AG09309 (cell line): Measurements from ENCODE around the gene TINAGL1.

ENCODE experiments used
- DNase-seq: peaks from one replicate; pipeline ENCODE4 v3.0.0-alpha.2; 2010; ENCODE audit warnings: low read depth
- H3K4me3 ChIP-seq: 2 replicates; pipeline ENCODE4 v1.5.1; 2011; ENCODE audit warnings: mild to moderate bottlenecking, low read depth, low read length, moderate library complexity; ENCODE audit not compliant: control insufficient read depth
- TF ChIP-seq, protein P1 (sequence below): IDR thresholded peaks from 2 replicates; pipeline ENCODE4 v1.5.1; 2011; ENCODE audit warnings: mild to moderate bottlenecking, low read depth, low read length, inconsistent platforms; ENCODE audit not compliant: insufficient read depth, control insufficient read depth; ENCODE audit errors: missing control alignments

Gene TINAGL1

GRCh38 chr1:31567956-31568570, 8.3 kb upstream of the TINAGL1 start:
- TF ChIP-seq, protein P1, sequence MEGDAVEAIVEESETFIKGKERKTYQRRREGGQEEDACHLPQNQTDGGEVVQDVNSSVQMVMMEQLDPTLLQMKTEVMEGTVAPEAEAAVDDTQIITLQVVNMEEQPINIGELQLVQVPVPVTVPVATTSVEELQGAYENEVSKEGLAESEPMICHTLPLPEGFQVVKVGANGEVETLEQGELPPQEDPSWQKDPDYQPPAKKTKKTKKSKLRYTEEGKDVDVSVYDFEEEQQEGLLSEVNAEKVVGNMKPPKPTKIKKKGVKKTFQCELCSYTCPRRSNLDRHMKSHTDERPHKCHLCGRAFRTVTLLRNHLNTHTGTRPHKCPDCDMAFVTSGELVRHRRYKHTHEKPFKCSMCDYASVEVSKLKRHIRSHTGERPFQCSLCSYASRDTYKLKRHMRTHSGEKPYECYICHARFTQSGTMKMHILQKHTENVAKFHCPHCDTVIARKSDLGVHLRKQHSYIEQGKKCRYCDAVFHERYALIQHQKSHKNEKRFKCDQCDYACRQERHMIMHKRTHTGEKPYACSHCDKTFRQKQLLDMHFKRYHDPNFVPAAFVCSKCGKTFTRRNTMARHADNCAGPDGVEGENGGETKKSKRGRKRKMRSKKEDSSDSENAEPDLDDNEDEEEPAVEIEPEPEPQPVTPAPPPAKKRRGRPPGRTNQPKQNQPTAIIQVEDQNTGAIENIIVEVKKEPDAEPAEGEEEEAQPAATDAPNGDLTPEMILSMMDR = no peak
- DNase-seq = no peak
- H3K4me3 ChIP-seq = no peak overlapping the region

GRCh38 chr1:31568895-31569595, 7.3 kb upstream of the TINAGL1 start:
- TF ChIP-seq, protein P1 = no peak
- no peak overlapping the region for H3K4me3 ChIP-seq
- DNase-seq = no peak

GRCh38 chr1:31569596-31570173, 6.6 kb upstream of the TINAGL1 start:
- H3K4me3 ChIP-seq = no peak overlapping the region
- no peak for DNase-seq
- TF ChIP-seq, protein P1 = no peak

DNA sequence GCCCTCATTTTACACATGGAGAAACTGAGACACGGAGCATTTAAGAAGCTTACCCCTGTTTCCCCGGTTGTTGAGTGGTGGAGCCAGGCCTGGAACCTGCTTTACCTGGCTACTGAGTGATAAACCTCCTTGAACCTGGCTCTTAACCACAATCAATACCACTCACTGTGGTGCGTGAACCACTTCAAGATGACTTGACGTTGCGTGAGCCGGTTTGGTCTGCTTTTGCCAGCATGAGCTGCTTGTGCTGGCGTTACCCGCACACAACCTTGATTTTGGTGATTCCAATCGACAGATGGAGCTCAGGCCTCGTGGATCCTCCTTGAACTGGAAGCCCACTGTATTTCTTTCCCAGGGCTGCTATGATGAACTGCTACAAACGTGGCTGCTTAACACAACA, 6.1 kb upstream of the TINAGL1 start:
- TF ChIP-seq, protein P1 = no peak
- DNase-seq = no peak
- H3K4me3 ChIP-seq = no peak overlapping the region

DNA sequence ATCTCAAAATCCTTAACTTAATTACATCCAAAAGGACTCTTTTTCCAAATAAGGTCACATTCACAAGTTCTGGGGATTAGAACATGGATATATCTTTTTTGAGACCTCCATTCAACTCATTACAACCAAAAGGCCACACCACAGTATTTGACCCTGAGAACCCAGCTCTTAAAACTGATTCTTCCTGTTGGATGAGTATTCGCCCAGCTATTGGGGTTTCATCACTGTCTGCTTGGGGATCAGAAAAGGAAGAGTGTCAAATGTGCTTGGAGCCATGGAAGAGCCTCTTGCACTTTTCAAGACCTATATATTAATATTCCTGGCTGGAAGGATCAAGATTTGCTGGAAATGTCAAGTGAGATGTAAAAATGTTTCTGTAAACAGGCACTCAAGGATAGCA, 5.4 kb upstream of the TINAGL1 start:
- DNase-seq = no peak
- TF ChIP-seq, protein P1 = no peak
- H3K4me3 ChIP-seq = no peak overlapping the region

GRCh38 chr1:31571340-31572295, 4.7 kb upstream of the TINAGL1 start:
- no peak overlapping the region for H3K4me3 ChIP-seq
- TF ChIP-seq, protein P1 = no peak
- DNase-seq = no peak
